Measurements from ENCODE around the gene RPS6KB1. TPM values are rescaled to one million over a fixed set of nuclear protein-coding genes. Genes with fewer than 3 reads are reported as not detected.
"Not testable (repeated sequence)": the region's sequence is repeated elsewhere in the genome, so short reads cannot be mapped to it uniquely, and the experiment has no call there.

RPS6KB1 gene
- total RNA-seq, 3 donors from 2014 or later (not counting 1 experiment from before 2014, with no cell fraction given) = 70.6 to 85.0 (median 78.2) TPM

DNA sequence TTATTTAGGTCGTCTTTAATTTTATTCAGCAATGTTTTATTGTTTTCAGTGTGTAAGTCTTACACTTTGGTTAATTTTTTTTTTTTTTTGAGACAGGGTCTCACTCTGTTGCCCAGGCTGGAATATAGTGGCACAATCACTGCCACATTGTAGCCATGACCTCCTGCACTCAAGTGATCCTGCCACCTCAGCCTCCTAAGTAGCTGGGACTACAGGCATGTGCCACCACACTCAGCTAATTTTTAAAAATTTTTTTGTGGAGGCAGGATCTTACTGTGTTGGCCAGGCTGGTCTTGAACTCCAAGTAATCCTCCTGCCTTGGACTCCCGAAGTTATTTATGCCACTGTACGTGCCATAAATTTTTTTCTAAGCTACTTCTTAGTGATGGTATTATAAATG is 14.5 kb downstream of the RPS6KB1 start:
- no peak overlapping the region for H3K4me3 Mint-ChIP-seq
- H3K27ac Mint-ChIP-seq = no peak overlapping the region
- H3K27me3 Mint-ChIP-seq (ENCODE audit: low read depth in 2 of 2) = no peaks in the 10 kb centered on the region
- H3K27me3 ChIP-seq (ENCODE audit: control insufficient read depth, insufficient read depth, low read length) = no peaks in the 10 kb centered on the region
- ATAC-seq (no peak), DNase-seq (no peak)
- intact Hi-C loops (cut with micrococcal nuclease) = no loop called here
- no peaks in the 10 kb centered on the region for H3K36me3 Mint-ChIP-seq
- H3K9me3 Mint-ChIP-seq = no peaks in the 10 kb centered on the region
- WGBS (ENCODE audit: insufficient coverage) = 100% methylated on average over 2 of the region's 3 CpGs
- H3K36me3 ChIP-seq (ENCODE audit: control insufficient read depth, insufficient read depth, low read length) = peaks cover 7% of the 10 kb centered on the region
- H3K4me1 ChIP-seq (ENCODE audit: control insufficient read depth, insufficient read depth, low read length) = no peaks in the 10 kb centered on the region
- no peak overlapping the region for H3K27ac ChIP-seq (ENCODE audit: low read length)
- H3K9me3 ChIP-seq (ENCODE audit: control insufficient read depth, insufficient read depth, low read length) = no peaks in the 10 kb centered on the region
- no peak overlapping the region for H3K4me3 ChIP-seq (ENCODE audit: low read length)
- H3K4me1 Mint-ChIP-seq = peaks cover 6 to 22% of the 10 kb centered on the region in 2 donors
- TF ChIP-seq, protein P1, sequence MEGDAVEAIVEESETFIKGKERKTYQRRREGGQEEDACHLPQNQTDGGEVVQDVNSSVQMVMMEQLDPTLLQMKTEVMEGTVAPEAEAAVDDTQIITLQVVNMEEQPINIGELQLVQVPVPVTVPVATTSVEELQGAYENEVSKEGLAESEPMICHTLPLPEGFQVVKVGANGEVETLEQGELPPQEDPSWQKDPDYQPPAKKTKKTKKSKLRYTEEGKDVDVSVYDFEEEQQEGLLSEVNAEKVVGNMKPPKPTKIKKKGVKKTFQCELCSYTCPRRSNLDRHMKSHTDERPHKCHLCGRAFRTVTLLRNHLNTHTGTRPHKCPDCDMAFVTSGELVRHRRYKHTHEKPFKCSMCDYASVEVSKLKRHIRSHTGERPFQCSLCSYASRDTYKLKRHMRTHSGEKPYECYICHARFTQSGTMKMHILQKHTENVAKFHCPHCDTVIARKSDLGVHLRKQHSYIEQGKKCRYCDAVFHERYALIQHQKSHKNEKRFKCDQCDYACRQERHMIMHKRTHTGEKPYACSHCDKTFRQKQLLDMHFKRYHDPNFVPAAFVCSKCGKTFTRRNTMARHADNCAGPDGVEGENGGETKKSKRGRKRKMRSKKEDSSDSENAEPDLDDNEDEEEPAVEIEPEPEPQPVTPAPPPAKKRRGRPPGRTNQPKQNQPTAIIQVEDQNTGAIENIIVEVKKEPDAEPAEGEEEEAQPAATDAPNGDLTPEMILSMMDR (IDR thresholded peaks at IDR 0.05) = no peak

DNA sequence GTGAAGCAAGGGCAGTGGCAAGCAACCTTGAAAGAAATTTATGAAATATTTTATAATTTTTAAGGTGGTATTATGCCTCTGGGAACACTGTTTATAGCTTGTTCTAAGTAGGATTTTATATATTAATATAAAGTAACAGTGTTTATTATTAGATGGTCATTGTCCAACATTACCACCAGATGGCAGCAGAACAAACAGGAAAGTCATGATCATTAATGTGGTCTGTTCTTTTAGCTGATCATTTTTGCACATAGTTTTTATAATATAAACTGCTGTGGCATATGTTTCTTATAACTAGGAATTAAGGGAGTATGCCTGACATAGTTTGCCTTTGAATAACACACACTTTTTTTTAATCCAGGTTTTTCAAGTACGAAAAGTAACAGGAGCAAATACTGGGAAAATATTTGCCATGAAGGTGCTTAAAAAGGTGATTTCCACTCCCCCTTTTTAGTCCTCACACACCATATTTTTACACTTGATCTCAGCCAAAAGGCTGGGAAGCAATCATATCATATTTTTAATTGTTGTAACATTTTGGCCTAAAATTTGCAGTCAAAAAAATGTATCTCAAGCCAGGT is 21.4 kb downstream of the RPS6KB1 start:
- H3K9me3 ChIP-seq (ENCODE audit: control insufficient read depth, insufficient read depth, low read length) = no peaks in the 10 kb centered on the region
- Mint-ChIP-seq H3K27me3 (ENCODE audit: low read depth in 2 of 2) (no peaks in the 10 kb centered on the region), H3K9me3 (no peaks in the 10 kb centered on the region), H3K27ac (no peak overlapping the region), H3K4me1 (peaks cover 0 to 4% of the 10 kb centered on the region in 2 donors), H3K4me3 (no peak overlapping the region), H3K36me3 (peaks cover 8% of the 10 kb centered on the region)
- peaks cover 44% of the 10 kb centered on the region for H3K36me3 ChIP-seq (ENCODE audit: control insufficient read depth, insufficient read depth, low read length)
- peak in 1 of 2 donors; percentile 73 for DNase-seq
- intact Hi-C loops (cut with micrococcal nuclease) = loop anchor here (5.0 to 10.0 kb wide), 2 partner anchors 123 to 190 kb away; no protein-coding TSS in a partner anchor
- no peak overlapping the region for H3K4me3 ChIP-seq (ENCODE audit: low read length)
- TF ChIP-seq, protein P1 (IDR thresholded peaks at IDR 0.05) = peak; percentile 77
- ATAC-seq = peak; percentile 58 to 69 (median 61)
- WGBS (ENCODE audit: insufficient coverage) = 89% methylated on average over 1 of the region's 1 CpG
- H3K4me1 ChIP-seq (ENCODE audit: control insufficient read depth, insufficient read depth, low read length) = no peaks in the 10 kb centered on the region
- no peaks in the 10 kb centered on the region for H3K27me3 ChIP-seq (ENCODE audit: control insufficient read depth, insufficient read depth, low read length)
- no peak overlapping the region for H3K27ac ChIP-seq (ENCODE audit: low read length)

DNA sequence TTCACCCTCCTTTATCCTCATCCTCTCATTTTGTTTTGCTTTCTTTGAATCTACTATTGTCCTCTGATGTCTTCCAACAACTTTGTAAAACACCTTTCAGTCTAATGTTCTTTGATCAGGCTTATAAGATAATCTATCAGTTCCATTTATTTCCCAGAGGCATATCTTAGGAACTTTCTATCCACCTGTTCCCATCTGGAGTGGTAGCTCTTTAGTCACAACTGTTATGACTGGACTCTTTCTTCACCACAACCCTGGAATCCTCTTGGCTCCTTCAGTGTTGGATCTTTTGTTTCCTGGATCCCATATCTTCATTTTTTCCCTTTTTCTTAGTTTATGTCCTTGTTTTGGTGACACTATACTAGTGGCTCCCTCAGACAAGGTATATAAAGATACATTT is 23.5 kb downstream of the RPS6KB1 start:
- intact Hi-C loops (cut with micrococcal nuclease) = loop anchor here (10.0 kb wide), 1 partner anchor 188 kb away; no protein-coding TSS in a partner anchor
- Histone ChIP-seq H3K9me3 (ENCODE audit: control insufficient read depth, insufficient read depth, low read length) (no peaks in the 10 kb centered on the region), H3K4me1 (ENCODE audit: control insufficient read depth, insufficient read depth, low read length) (no peaks in the 10 kb centered on the region), H3K27ac (ENCODE audit: low read length) (no peak overlapping the region), H3K27me3 (ENCODE audit: control insufficient read depth, insufficient read depth, low read length) (no peaks in the 10 kb centered on the region), H3K4me3 (ENCODE audit: low read length) (no peak overlapping the region), H3K36me3 (ENCODE audit: control insufficient read depth, insufficient read depth, low read length) (peaks cover 60% of the 10 kb centered on the region)
- Mint-ChIP-seq H3K4me1 (peaks cover 0 to 4% of the 10 kb centered on the region in 2 donors), H3K4me3 (no peak overlapping the region), H3K36me3 (peaks cover 8% of the 10 kb centered on the region), H3K27me3 (ENCODE audit: low read depth in 2 of 2) (no peaks in the 10 kb centered on the region), H3K9me3 (no peaks in the 10 kb centered on the region), H3K27ac (peak overlapping the region in 1 of 2 donors; percentile 7)
- TF ChIP-seq, protein P1 (IDR thresholded peaks at IDR 0.05) = no peak
- DNase-seq (no peak), ATAC-seq (no peak)

DNA sequence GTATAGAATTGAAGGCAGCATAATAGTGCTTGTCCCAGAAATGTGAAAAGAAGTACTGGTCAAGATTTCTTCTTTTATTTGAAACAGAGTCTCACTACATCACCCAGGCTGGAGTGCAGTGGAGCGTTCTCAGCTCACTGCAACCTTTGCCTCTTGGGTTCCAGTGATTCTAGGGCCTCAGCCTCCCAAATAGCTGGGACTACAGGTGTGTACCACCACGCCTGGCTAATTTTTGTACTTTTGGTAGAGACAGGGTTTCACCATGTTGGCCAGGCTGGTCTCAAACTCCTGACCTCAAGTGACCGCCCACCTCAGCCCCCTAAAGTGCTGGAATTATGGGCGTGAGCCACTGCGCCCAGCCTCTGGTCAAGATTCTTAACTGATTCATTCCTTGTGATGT is 27.7 kb downstream of the RPS6KB1 start:
- H3K9me3 Mint-ChIP-seq; intact Hi-C loops (cut with micrococcal nuclease); H3K27me3 ChIP-seq (ENCODE audit: control insufficient read depth, insufficient read depth, low read length); DNase-seq; H3K4me3 Mint-ChIP-seq; H3K36me3 Mint-ChIP-seq; H3K27ac Mint-ChIP-seq; H3K4me1 Mint-ChIP-seq; H3K4me3 ChIP-seq (ENCODE audit: low read length); ATAC-seq; H3K9me3 ChIP-seq (ENCODE audit: control insufficient read depth, insufficient read depth, low read length); H3K27ac ChIP-seq (ENCODE audit: low read length); H3K27me3 Mint-ChIP-seq (ENCODE audit: low read depth in 2 of 2); H3K4me1 ChIP-seq (ENCODE audit: control insufficient read depth, insufficient read depth, low read length): not testable (repeated sequence)
- WGBS (ENCODE audit: insufficient coverage) = 99% methylated on average over 5 of the region's 5 CpGs
- peaks cover 45% of the 10 kb centered on the region for H3K36me3 ChIP-seq (ENCODE audit: control insufficient read depth, insufficient read depth, low read length)

DNA sequence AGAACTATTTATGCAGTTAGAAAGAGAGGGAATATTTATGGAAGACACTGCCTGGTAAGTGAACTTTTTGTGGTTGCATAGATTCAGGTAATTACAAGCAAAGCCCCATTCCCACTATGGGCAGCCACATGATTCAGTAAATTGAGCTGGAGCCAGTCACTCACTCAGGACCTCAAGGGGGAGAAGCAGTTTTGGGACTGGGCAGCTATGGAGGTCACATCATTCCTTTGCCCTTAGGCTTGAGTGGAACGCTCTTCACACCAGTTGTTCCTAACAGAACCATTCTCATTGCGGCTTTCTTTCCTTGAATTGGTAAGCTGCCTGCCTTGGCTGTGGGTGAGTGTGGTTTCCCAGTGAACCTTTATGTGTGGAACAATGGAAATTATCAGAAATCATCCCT is 37.2 kb downstream of the RPS6KB1 start:
- H3K27me3 ChIP-seq (ENCODE audit: control insufficient read depth, insufficient read depth, low read length); H3K4me3 ChIP-seq (ENCODE audit: low read length); H3K4me3 Mint-ChIP-seq; H3K9me3 ChIP-seq (ENCODE audit: control insufficient read depth, insufficient read depth, low read length); H3K27ac Mint-ChIP-seq; H3K27me3 Mint-ChIP-seq (ENCODE audit: low read depth in 2 of 2); ATAC-seq; H3K9me3 Mint-ChIP-seq; H3K4me1 Mint-ChIP-seq; DNase-seq; intact Hi-C loops (cut with micrococcal nuclease); H3K4me1 ChIP-seq (ENCODE audit: control insufficient read depth, insufficient read depth, low read length); H3K27ac ChIP-seq (ENCODE audit: low read length): not testable (repeated sequence)
- WGBS (ENCODE audit: insufficient coverage) = 100% methylated on average over 1 of the region's 2 CpGs
- peaks cover 12% of the 10 kb centered on the region for H3K36me3 Mint-ChIP-seq
- H3K36me3 ChIP-seq (ENCODE audit: control insufficient read depth, insufficient read depth, low read length) = peaks cover 72% of the 10 kb centered on the region

DNA sequence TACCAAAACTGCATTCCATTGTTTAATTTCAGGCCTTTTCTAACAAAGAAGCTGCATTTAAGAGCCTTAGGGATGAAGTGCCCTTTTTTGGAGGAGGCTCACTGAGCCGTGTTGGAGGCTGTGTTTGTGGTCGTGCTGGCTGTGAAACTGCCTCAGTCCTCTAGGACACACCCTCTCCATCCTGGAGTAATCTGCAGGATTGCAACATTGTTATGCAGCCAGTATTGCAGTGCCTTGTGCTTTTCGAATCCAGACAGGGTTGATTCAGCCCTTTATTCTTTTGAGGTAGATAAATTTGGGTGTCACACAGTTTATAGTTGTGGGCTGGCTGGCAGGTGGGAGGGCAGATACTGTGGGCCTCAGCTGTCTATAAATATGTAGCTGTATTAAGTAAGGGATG is 37.8 kb downstream of the RPS6KB1 start:
- WGBS (ENCODE audit: insufficient coverage) = 100% methylated on average over 2 of the region's 3 CpGs
- ATAC-seq; H3K9me3 Mint-ChIP-seq; H3K4me1 ChIP-seq (ENCODE audit: control insufficient read depth, insufficient read depth, low read length); H3K27ac ChIP-seq (ENCODE audit: low read length); intact Hi-C loops (cut with micrococcal nuclease); H3K4me3 Mint-ChIP-seq; H3K27ac Mint-ChIP-seq; H3K4me1 Mint-ChIP-seq; H3K27me3 ChIP-seq (ENCODE audit: control insufficient read depth, insufficient read depth, low read length); H3K4me3 ChIP-seq (ENCODE audit: low read length); DNase-seq; H3K9me3 ChIP-seq (ENCODE audit: control insufficient read depth, insufficient read depth, low read length); H3K27me3 Mint-ChIP-seq (ENCODE audit: low read depth in 2 of 2): not testable (repeated sequence)
- H3K36me3 ChIP-seq (ENCODE audit: control insufficient read depth, insufficient read depth, low read length) = peaks cover 72% of the 10 kb centered on the region
- peaks cover 12% of the 10 kb centered on the region for H3K36me3 Mint-ChIP-seq

Measured in natural killer cell (primary cell).